Measurements from ENCODE around the gene EML1.

Gene EML1

DNA sequence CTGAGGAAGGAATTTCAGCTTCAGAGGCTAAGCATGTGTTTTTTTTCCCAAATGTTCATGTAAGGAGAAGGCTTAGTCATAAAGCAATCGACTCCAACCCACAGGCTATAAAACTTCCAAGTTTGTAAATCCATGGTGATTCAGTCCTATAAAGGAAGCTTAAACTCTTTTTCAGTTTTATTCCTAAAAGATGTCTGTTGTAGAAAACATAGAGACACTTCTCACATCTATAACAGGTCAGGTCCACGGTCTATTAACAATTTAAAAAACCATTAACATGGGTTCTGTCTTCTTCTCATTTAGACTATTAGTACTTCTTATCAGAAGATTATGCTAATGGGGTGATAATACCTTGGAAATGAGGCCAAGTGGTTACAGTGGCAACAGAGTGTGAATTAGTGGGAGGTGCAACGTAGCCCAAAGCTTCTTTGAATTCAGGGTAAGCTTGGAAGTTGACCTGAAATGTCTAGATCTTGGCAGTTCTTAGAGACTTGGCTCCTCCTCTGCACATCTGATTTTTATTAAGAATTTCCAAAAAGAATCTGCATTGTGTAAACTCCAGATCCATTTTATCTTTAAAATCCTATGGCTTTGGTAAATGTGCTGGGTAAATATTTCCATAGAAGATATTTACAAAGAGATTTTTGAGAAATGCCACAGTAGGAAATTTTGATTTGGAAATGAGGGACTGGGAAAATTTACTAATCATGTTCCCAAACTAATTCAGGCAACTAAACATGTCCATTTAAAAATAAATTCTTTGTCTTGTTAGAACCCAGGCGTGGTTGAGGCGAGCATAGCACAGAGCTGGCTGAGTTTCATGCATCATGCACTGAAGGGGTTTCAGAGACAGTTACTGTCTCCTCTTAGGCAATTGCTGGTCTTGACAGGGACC, 86.4 kb downstream of the EML1 start:
- no peak overlapping the region for H3K4me3 ChIP-seq (replicated peaks in 1 of 2; ENCODE audit: low read depth in 2 of 2, low read length in 2 of 2)
- peak; percentile 52 to 70 for DNase-seq (ENCODE audit: low read depth in 2 of 2)
- TF ChIP-seq, protein P1, sequence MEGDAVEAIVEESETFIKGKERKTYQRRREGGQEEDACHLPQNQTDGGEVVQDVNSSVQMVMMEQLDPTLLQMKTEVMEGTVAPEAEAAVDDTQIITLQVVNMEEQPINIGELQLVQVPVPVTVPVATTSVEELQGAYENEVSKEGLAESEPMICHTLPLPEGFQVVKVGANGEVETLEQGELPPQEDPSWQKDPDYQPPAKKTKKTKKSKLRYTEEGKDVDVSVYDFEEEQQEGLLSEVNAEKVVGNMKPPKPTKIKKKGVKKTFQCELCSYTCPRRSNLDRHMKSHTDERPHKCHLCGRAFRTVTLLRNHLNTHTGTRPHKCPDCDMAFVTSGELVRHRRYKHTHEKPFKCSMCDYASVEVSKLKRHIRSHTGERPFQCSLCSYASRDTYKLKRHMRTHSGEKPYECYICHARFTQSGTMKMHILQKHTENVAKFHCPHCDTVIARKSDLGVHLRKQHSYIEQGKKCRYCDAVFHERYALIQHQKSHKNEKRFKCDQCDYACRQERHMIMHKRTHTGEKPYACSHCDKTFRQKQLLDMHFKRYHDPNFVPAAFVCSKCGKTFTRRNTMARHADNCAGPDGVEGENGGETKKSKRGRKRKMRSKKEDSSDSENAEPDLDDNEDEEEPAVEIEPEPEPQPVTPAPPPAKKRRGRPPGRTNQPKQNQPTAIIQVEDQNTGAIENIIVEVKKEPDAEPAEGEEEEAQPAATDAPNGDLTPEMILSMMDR (IDR thresholded peaks at IDR 0.05; ENCODE audit: low read depth, low read length): no peak

DNA sequence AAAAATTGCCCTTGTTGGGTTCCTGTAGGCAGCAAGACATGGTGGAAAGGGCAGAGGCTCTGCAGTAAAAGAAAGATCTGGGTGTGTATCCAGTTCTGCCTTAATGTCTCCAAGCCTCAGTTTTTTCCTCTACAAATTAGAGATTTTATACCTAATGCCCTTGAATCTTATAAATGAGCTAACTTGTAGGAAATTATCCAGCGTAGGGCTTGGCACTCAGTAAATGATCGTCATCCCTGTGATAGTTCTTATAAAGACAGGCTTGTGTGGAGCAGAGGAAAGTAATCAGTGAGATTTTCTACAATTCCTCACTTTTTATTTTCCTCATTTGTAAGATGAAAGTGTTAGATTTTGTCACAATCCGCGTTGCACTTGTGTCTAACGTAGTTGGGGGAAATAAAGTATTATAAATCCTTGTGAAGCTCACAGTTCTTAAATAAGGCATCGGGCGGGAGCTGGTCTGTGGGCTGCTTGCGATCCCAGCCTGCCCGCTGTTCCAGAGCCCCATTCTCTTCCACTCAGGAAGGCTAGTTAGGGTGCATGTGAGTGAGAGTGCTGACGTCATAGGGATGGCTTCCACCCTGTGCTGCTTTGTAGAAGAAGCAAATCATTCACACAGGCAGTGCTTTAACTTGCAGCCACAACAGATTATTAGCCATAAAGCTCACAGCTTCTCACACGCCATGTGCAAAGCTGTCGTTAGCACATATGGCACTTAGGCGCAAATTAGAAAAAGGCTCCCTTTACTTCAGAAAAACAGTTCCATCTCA, 87.6 kb downstream of the EML1 start:
- TF ChIP-seq, protein P1 (IDR thresholded peaks at IDR 0.05; ENCODE audit: low read depth, low read length): no peak
- no peak for DNase-seq (ENCODE audit: low read depth in 2 of 2)

DNA sequence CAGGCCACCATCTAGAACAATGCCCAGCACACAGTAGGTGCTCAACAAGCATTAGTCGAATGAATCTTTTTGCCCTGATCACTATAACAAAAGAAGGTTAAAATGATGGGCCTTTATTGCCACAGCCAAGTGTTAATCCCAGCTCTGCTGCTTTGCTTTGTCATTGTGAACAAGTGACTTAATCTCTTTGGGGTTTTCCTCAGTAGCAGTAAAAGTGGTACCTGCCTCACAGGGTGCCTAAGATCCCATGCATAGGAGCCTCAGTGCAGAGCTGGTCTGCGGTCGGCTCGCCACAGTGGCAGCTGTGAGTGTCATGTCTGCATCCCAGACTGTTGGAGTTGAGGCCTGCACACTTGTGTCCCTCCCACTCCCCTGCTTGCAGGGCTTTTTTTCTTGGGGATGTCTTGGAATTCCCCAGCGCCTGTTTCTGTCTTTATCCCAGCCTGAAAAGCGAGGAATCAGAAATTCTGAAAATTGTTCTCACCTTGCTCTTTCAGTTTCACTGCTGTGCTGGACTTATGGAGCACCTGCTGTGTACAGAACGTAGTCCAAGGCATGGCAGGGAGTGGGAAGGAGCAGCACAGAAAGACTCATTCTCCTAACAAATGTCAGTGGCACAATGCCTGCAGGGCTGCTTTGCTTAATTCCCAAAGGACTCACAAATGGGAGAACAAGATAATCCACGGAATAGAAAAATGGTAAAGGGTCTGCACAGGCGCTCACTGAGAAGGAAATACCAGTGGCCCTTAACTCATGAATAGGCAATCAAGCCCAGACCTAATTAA, 90.8 kb downstream of the EML1 start:
- H3K4me3 ChIP-seq (replicated peaks in 1 of 2; ENCODE audit: low read depth in 2 of 2, low read length in 2 of 2): no peak overlapping the region
- TF ChIP-seq, protein P1 (IDR thresholded peaks at IDR 0.05; ENCODE audit: low read depth, low read length): no peak
- no peak for DNase-seq (ENCODE audit: low read depth in 2 of 2)

More for the DNA sequence above, 87.6 kb downstream of the EML1 start:
- no peak overlapping the region for H3K4me3 ChIP-seq (replicated peaks in 1 of 2; ENCODE audit: low read depth in 2 of 2, low read length in 2 of 2)

DNA sequence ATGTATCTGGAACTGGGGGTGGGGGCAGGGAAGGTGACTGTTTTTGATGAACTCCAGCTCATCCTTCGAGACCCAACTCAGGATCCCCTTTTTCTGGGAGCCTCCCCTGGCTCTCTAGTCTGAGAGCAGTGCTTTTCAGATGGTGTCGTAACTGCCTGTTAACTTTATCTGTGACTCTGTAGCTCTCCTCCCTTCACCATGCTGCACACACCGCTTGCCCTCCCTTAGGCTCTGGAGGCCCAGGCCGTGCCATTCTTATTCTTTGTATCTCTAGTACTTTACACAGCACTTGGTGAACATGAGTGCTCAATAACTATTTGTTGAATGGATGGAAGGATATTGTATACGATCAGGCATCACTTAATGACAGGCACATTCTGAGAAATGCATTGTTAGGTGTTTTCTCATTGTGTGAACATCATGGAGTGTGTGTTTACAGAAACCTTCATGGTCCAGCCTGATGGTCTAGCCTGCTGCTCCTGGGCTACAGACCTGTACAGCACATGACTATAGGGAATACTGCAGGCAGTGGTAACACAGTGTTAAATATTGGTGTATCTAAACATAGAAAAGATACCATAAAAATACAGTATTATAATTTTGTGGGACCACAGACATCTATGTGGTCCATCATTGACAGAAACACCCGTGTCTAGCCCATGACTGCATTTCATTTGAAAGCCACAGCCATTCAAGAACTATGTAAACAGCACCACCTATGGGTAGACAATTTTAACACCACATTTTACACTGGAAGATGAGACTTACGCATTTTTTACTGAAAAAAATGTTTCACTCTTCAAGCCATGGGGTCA, 91.8 kb downstream of the EML1 start:
- TF ChIP-seq, protein P1 (IDR thresholded peaks at IDR 0.05; ENCODE audit: low read depth, low read length): peak; percentile 55
- DNase-seq (ENCODE audit: low read depth in 2 of 2): peak; percentile 80 to 82
- no peak overlapping the region for H3K4me3 ChIP-seq (replicated peaks in 1 of 2; ENCODE audit: low read depth in 2 of 2, low read length in 2 of 2)

DNA sequence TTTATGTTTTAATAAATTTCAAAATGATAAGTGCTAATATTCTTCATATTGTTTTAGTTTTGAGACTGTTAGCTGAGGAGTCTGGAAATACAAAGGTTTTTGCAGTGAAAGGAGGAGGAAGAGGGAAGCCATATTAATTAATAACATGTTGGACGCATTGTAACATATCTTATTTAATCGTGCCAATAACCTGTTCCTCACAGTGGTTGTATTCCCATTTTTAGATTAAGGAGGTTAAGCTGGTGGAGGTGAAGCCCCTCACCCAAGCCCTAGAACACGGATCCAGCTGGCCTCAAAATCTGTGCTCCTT, 92.4 kb downstream of the EML1 start:
- no peak for DNase-seq (ENCODE audit: low read depth in 2 of 2)
- TF ChIP-seq, protein P1 (IDR thresholded peaks at IDR 0.05; ENCODE audit: low read depth, low read length): no peak
- H3K4me3 ChIP-seq (replicated peaks in 1 of 2; ENCODE audit: low read depth in 2 of 2, low read length in 2 of 2): no peak overlapping the region

DNA sequence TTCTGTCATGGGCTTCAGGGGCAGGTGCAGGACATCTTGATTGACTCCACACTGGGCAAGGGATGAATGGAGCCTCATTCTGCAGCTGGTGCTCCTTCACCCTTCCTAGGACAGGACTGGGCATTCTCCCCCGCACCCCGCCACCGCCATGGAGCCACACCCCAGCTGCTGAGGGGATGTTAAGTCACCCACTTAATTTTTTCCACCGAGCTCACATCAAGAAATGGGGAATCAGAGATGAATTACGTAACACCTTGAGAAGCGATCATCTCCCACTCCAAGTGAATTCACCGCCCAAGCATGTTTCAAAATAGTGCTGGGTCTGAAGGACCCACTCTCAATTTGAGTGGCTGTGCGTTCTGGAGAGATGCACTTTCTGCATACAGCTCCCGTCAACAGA, 94.2 kb downstream of the EML1 start:
- H3K4me3 ChIP-seq (replicated peaks in 1 of 2; ENCODE audit: low read depth in 2 of 2, low read length in 2 of 2): no peak overlapping the region
- no peak for DNase-seq (ENCODE audit: low read depth in 2 of 2)
- TF ChIP-seq, protein P1 (IDR thresholded peaks at IDR 0.05; ENCODE audit: low read depth, low read length): no peak

Data from cardiac fibroblast (primary cell).